Measurements from ENCODE around the gene CCL3.

DNA sequence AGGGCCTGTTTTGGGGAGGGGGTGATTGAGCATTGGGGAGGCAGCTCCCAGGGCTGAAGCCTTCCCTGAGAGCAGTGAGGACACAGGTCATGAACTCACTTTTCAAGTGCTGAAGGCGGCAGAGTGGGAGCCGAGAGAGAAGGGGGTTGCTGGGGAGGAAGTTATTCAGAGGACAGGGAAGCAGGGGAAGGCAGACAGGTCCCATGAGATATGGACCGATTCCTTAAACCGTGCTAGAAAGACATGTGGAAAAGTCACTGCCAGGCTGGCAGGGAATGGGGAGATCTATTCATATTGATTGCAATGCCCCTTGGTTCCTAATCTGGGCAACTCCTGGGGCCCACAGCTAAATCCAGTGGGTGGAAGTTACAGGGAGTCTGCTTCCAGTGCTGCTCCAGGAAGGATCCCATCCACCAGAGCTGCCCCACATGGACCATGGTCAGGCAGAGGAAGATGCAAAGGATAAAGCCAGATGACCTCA lies 14.8 kb upstream of the CCL3 start:
- TF ChIP-seq, protein P1, sequence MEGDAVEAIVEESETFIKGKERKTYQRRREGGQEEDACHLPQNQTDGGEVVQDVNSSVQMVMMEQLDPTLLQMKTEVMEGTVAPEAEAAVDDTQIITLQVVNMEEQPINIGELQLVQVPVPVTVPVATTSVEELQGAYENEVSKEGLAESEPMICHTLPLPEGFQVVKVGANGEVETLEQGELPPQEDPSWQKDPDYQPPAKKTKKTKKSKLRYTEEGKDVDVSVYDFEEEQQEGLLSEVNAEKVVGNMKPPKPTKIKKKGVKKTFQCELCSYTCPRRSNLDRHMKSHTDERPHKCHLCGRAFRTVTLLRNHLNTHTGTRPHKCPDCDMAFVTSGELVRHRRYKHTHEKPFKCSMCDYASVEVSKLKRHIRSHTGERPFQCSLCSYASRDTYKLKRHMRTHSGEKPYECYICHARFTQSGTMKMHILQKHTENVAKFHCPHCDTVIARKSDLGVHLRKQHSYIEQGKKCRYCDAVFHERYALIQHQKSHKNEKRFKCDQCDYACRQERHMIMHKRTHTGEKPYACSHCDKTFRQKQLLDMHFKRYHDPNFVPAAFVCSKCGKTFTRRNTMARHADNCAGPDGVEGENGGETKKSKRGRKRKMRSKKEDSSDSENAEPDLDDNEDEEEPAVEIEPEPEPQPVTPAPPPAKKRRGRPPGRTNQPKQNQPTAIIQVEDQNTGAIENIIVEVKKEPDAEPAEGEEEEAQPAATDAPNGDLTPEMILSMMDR (conservative IDR thresholded peaks at IDR 0.05; ENCODE audit: low read depth, low read length) = no peak
- TF ChIP-seq POLR2A (IDR thresholded peaks at IDR 0.05; ENCODE audit: low read depth, low read length) (no peak), RAD21 (IDR thresholded peaks at IDR 0.05; ENCODE audit: low read length) (no peak), MAFK (IDR thresholded peaks at IDR 0.05; ENCODE audit: low read depth, low read length) (no peak), SMC3 (IDR thresholded peaks at IDR 0.05; ENCODE audit: low read depth, low read length) (no peak), NFE2L2 (IDR thresholded peaks at IDR 0.05; ENCODE audit: low read depth, low read length) (no peak), CEBPB (IDR thresholded peaks at IDR 0.05; ENCODE audit: low read depth, low read length) (no peak), MXI1 (IDR thresholded peaks at IDR 0.05; ENCODE audit: borderline replicate concordance, low read depth, low read length) (no peak), RFX5 (IDR thresholded peaks at IDR 0.05; ENCODE audit: low read depth, low read length) (no peak)
- TF ChIP-seq, protein P2, sequence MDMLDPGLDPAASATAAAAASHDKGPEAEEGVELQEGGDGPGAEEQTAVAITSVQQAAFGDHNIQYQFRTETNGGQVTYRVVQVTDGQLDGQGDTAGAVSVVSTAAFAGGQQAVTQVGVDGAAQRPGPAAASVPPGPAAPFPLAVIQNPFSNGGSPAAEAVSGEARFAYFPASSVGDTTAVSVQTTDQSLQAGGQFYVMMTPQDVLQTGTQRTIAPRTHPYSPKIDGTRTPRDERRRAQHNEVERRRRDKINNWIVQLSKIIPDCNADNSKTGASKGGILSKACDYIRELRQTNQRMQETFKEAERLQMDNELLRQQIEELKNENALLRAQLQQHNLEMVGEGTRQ (IDR thresholded peaks at IDR 0.05; ENCODE audit: low read depth, low read length) = no peak
